RWPE2 (cell line): ENCODE results near the gene ZNF655.

ENCODE experiments used
- ATAC-seq: fragments of 200-7000 bp; cut with Tn5 transposase; 3 replicates; pipeline ENCODE4 v1.9.1; 2021; ENCODE audit warnings: low read depth
- DNase-seq: peaks from one replicate; pipeline ENCODE4 v3.0.0-alpha.2; 2020; ENCODE audit warnings: low spot score
- H3K27ac ChIP-seq: fragments of 450-650 bp; 2 replicates; pipeline ENCODE4 v1.5.1; 2017; ENCODE audit warnings: mild to moderate bottlenecking; ENCODE audit not compliant: poor library complexity, severe bottlenecking
- H3K27me3 ChIP-seq: fragments of 250-450 bp; sonication (Bioruptor Pico); 2 replicates; pipeline ENCODE4 v1.5.1; 2021; ENCODE audit warnings: mild to moderate bottlenecking, moderate library complexity; ENCODE audit not compliant: insufficient read depth, poor library complexity, severe bottlenecking
- H3K36me3 ChIP-seq: fragments of 250-450 bp; sonication (Bioruptor Pico); 2 replicates; pipeline ENCODE4 v1.5.1; 2020; ENCODE audit warnings: low read depth, mild to moderate bottlenecking, moderate library complexity
- H3K4me1 ChIP-seq: fragments of 250-450 bp; sonication (Bioruptor Pico); 2 replicates; pipeline ENCODE4 v1.5.1; 2021; ENCODE audit warnings: mild to moderate bottlenecking, moderate library complexity; ENCODE audit not compliant: insufficient read depth, poor library complexity, severe bottlenecking
- H3K4me3 ChIP-seq: fragments of 250-450 bp; sonication (Bioruptor Pico); 2 replicates; pipeline ENCODE4 v1.5.1; 2021; ENCODE audit warnings: mild to moderate bottlenecking, moderate library complexity; ENCODE audit not compliant: severe bottlenecking
- H3K9me3 ChIP-seq: fragments of 250-450 bp; sonication (Bioruptor Pico); 2 replicates; pipeline ENCODE4 v1.5.1; 2021; ENCODE audit warnings: mild to moderate bottlenecking, moderate library complexity; ENCODE audit not compliant: severe bottlenecking
- TF ChIP-seq, protein P1 (sequence below): fragments of 450-650 bp; IDR thresholded peaks from one replicate; pipeline ENCODE4 v1.5.1; 2017; ENCODE audit warnings: mild to moderate bottlenecking, moderate library complexity; ENCODE audit not compliant: poor library complexity, severe bottlenecking

ZNF655 gene

DNA sequence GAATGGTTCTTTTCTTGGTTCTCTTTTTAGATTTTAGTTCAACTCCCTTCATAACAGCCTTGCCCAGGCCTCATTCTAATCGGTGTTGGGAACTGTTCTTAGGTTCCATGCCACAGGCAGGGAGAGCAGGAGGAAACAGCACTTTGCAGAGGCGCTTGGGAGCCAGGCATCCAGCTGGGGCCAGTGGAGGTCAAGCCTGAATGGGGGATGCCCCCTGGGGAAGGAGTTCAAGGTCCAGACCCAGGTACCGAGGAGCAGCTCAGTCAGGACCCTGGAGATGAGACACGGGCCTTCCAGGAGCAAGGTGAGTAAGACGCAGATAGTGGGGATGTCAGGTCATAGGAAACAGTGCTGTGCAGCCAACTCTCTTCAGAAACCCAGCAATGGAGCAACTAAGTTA lies 62.8 kb downstream of the ZNF655 start:
- Histone ChIP-seq H3K4me3 (no peak overlapping the region), H3K36me3 (peaks cover 80% of the 10 kb centered on the region), H3K27me3 (no peaks in the 10 kb centered on the region), H3K27ac (peak overlapping the region; percentile 72), H3K9me3 (no peaks in the 10 kb centered on the region), H3K4me1 (peaks cover 36% of the 10 kb centered on the region)
- DNase-seq (no peak), ATAC-seq (no peak)
- TF ChIP-seq, protein P1, sequence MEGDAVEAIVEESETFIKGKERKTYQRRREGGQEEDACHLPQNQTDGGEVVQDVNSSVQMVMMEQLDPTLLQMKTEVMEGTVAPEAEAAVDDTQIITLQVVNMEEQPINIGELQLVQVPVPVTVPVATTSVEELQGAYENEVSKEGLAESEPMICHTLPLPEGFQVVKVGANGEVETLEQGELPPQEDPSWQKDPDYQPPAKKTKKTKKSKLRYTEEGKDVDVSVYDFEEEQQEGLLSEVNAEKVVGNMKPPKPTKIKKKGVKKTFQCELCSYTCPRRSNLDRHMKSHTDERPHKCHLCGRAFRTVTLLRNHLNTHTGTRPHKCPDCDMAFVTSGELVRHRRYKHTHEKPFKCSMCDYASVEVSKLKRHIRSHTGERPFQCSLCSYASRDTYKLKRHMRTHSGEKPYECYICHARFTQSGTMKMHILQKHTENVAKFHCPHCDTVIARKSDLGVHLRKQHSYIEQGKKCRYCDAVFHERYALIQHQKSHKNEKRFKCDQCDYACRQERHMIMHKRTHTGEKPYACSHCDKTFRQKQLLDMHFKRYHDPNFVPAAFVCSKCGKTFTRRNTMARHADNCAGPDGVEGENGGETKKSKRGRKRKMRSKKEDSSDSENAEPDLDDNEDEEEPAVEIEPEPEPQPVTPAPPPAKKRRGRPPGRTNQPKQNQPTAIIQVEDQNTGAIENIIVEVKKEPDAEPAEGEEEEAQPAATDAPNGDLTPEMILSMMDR = no peak

GRCh38 chr7:99622596-99622995 lies 64.2 kb downstream of the ZNF655 start:
- no peak for ATAC-seq

GRCh38 chr7:99623091-99623693 lies 64.8 kb downstream of the ZNF655 start:
- no peaks in the 10 kb centered on the region for H3K9me3 ChIP-seq
- TF ChIP-seq, protein P1 = no peak
- DNase-seq (no peak), ATAC-seq (peak; percentile 35)
- no peaks in the 10 kb centered on the region for H3K27me3 ChIP-seq
- H3K4me1 ChIP-seq = peaks cover 27% of the 10 kb centered on the region
- no peak overlapping the region for H3K4me3 ChIP-seq
- H3K27ac ChIP-seq = peak overlapping the region; percentile 72
- peaks cover 97% of the 10 kb centered on the region for H3K36me3 ChIP-seq

More at GRCh38 chr7:99622596-99622995, 64.2 kb downstream of the ZNF655 start:
- TF ChIP-seq, protein P1 = no peak
- DNase-seq = no peak
- peaks cover 33% of the 10 kb centered on the region for H3K4me1 ChIP-seq
- H3K27me3 ChIP-seq = no peaks in the 10 kb centered on the region
- no peaks in the 10 kb centered on the region for H3K9me3 ChIP-seq
- peaks cover 94% of the 10 kb centered on the region for H3K36me3 ChIP-seq
- H3K27ac ChIP-seq = peak overlapping the region; percentile 72
- no peak overlapping the region for H3K4me3 ChIP-seq

GRCh38 chr7:99623702-99624447 lies 65.4 kb downstream of the ZNF655 start:
- H3K27ac ChIP-seq = peak overlapping the region; percentile 72
- ATAC-seq (no peak), DNase-seq (no peak)
- H3K9me3 ChIP-seq = no peaks in the 10 kb centered on the region
- TF ChIP-seq, protein P1 = no peak
- H3K27me3 ChIP-seq = no peaks in the 10 kb centered on the region
- H3K4me1 ChIP-seq = peaks cover 21% of the 10 kb centered on the region
- H3K36me3 ChIP-seq = peaks cover 97% of the 10 kb centered on the region
- no peak overlapping the region for H3K4me3 ChIP-seq

DNA sequence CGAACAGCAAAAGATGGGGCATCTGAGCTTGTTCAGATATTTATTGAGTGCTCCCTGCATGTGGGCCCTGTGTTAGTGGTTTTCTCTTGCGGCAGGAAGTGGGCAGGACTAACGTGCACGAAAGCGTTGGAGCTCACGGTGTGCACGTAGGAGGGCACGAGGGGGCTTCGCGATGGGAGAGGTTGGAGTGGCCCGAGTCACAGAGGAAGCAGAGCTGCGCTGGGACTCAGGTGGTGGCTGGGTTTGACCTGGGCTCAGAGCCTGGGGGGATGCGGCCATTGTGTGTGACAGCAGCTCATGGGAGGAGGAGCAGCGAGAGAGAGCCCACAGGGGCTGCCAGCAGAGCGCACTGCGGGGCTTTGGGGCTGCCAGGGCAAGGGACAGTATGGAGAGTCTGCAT lies 66.0 kb downstream of the ZNF655 start:
- peaks cover 97% of the 10 kb centered on the region for H3K36me3 ChIP-seq
- H3K4me1 ChIP-seq = peaks cover 15% of the 10 kb centered on the region

More for the DNA sequence above, 66.0 kb downstream of the ZNF655 start:
- no peak for ATAC-seq
- DNase-seq = no peak
- Histone ChIP-seq H3K4me3 (no peak overlapping the region), H3K9me3 (no peaks in the 10 kb centered on the region), H3K27ac (peak overlapping the region; percentile 72), H3K27me3 (no peaks in the 10 kb centered on the region)
- TF ChIP-seq, protein P1 = no peak
